PC-3 (cell line): ENCODE results near the gene IFIT3. TPM values are rescaled to one million over a fixed set of nuclear protein-coding genes. Genes with fewer than 3 reads are reported as not detected.

Experiments
- ATAC-seq: fragments of 200-7000 bp; cut with Tn5 transposase; 2 replicates; pipeline ENCODE4 v1.9.1; 2020; ENCODE audit warnings: mild to moderate bottlenecking, moderate library complexity
- BruUV-seq: library from RNA; stranded (reverse); fragments of 400-500 nt; replicated peaks from 2 replicates; lab custom pipeline; 2021; lab: Mats Ljungman, UMichigan
- CTCF ChIA-PET: fragments of 300-600 bp; sonication (Branson Sonifier 250); formaldehyde crosslinking; loops from one replicate; lab custom pipeline; 2022; ENCODE audit warnings: antibody characterized with exemption; lab: Charles Lee
- POLR2A ChIA-PET: fragments of 300-600 bp; sonication (Branson Sonifier 250); formaldehyde crosslinking; loops from one replicate; lab custom pipeline; 2022; ENCODE audit warnings: antibody characterized with exemption; ENCODE audit not compliant: unreplicated experiment; lab: Charles Lee
- DNase-seq: peaks from one replicate; pipeline ENCODE4 v3.0.0-alpha.2; 2015
- H2AFZ ChIP-seq: fragments of 300-600 bp; sonication (generic); 2 replicates; pipeline ENCODE4 v1.6.0; 2016; ENCODE audit warnings: antibody characterized with exemption, low read length
- H3F3A ChIP-seq: fragments of 300-600 bp; sonication (generic); one replicate; pipeline ENCODE4 v1.6.0; 2017; ENCODE audit warnings: antibody characterized with exemption, low read length, control low read depth, mild to moderate bottlenecking; ENCODE audit not compliant: unreplicated experiment
- H3K27ac ChIP-seq: fragments of 300-600 bp; sonication (generic); 2 replicates; pipeline ENCODE4 v1.5.1; 2016; ENCODE audit warnings: mild to moderate bottlenecking, low read length
- H3K27me3 ChIP-seq: fragments of 300-600 bp; sonication (generic); 2 replicates; pipeline ENCODE4 v1.6.1; 2016; ENCODE audit warnings: low read length, mixed read lengths
- H3K36me3 ChIP-seq: fragments of 300-600 bp; sonication (generic); 2 replicates; pipeline ENCODE4 v1.6.1; 2016; ENCODE audit warnings: low read depth, mixed run types, low read length, mixed read lengths
- H3K4me1 ChIP-seq: fragments of 300-600 bp; sonication (generic); 2 replicates; pipeline ENCODE4 v1.5.1; 2016; ENCODE audit warnings: low read length; ENCODE audit not compliant: insufficient read depth
- H3K4me2 ChIP-seq: fragments of 300-600 bp; sonication (generic); 2 replicates; pipeline ENCODE4 v1.6.0; 2016; ENCODE audit warnings: low read length
- H3K4me3 ChIP-seq: fragments of 300-600 bp; sonication (generic); 2 replicates; pipeline ENCODE4 v1.5.1; 2016; ENCODE audit warnings: mild to moderate bottlenecking, low read length, mixed read lengths
- H3K79me2 ChIP-seq: fragments of 300-600 bp; sonication (generic); 2 replicates; pipeline ENCODE4 v1.6.1; 2017; ENCODE audit warnings: low read length, mixed read lengths
- H3K9ac ChIP-seq: fragments of 300-600 bp; sonication (generic); 2 replicates; pipeline ENCODE4 v1.6.0; 2016; ENCODE audit warnings: mild to moderate bottlenecking, low read length
- H3K9me2 ChIP-seq: fragments of 300-600 bp; sonication (generic); replicated peaks from 2 replicates; pipeline ENCODE4 v1.6.1; 2016; ENCODE audit warnings: mixed run types, low read length, mixed read lengths
- H3K9me3 ChIP-seq: fragments of 300-600 bp; sonication (generic); 2 replicates; pipeline ENCODE4 v1.6.1; 2016; ENCODE audit warnings: low read length, mixed read lengths
- H4K20me1 ChIP-seq: fragments of 300-600 bp; sonication (generic); 2 replicates; pipeline ENCODE4 v1.6.1; 2016; ENCODE audit warnings: low read length, mixed read lengths
- CTCF ChIP-seq: fragments of 300-600 bp; sonication (generic); conservative IDR thresholded peaks from 2 replicates; pipeline ENCODE4 v1.5.1; 2017; ENCODE audit warnings: antibody characterized with exemption, low read depth, mild to moderate bottlenecking, low read length
- EZH2 ChIP-seq: fragments of 300-600 bp; sonication (generic); IDR thresholded peaks from one replicate; pipeline ENCODE4 v1.6.1; 2017; ENCODE audit warnings: antibody characterized with exemption, mild to moderate bottlenecking, low read length; ENCODE audit not compliant: unreplicated experiment
- EZH2phosphoT487 ChIP-seq: fragments of 300-600 bp; sonication (generic); IDR thresholded peaks from 2 replicates; pipeline ENCODE4 v1.6.1; 2018; ENCODE audit warnings: mild to moderate bottlenecking, antibody characterized with exemption, low read length, borderline replicate concordance
- intact Hi-C: fragments of 100-400 bp; cut with micrococcal nuclease; formaldehyde crosslinking; loops from 2 replicates; pipeline ENCODE4 v1.9.0; 2023
- total RNA-seq: library from RNA; depleted of rRNA; stranded (reverse); fragments of >200 nt; gene quantifications from 2 replicates; pipeline ENCODE4 v1.2.3, GENCODE V29; 2014

IFIT3 gene
- total RNA-seq, 1 experiment from 2014 or later, result 5.0 TPM

- no peaks in the 10 kb centered on the region for H3K9me3 ChIP-seq
- no peaks in the 10 kb centered on the region for H3K36me3 ChIP-seq
- no peak overlapping the region for H3K27ac ChIP-seq
- no peaks in the 10 kb centered on the region for H4K20me1 ChIP-seq
- CTCF ChIA-PET, result no interaction called here
- no peaks in the 10 kb centered on the region for H3K79me2 ChIP-seq
- H3K4me3 ChIP-seq, result no peak overlapping the region
- no TSS peak for BruUV-seq
- H3K4me1 ChIP-seq, result peaks cover 21% of the 10 kb centered on the region
- POLR2A ChIA-PET, result interaction anchor here (0.6 kb wide), 1 partner anchor 20 kb away, joined by 11 read pairs; no protein-coding TSS in a partner anchor
- no peak overlapping the region for H3K4me2 ChIP-seq
- H3K9me2 ChIP-seq, result no peaks in the 10 kb centered on the region
- DNase-seq (no peak), ATAC-seq (no peak)
- TF ChIP-seq EZH2phosphoT487, result no peak
- TF ChIP-seq EZH2, result no peak
- no peak for TF ChIP-seq CTCF
- H3F3A ChIP-seq, result no peaks in the 10 kb centered on the region
- H3K27me3 ChIP-seq, result no peaks in the 10 kb centered on the region
- intact Hi-C loops, result no loop called here
- H2AFZ ChIP-seq, result no peak overlapping the region
- no peak overlapping the region for H3K9ac ChIP-seq
These were observed 40.3 kb downstream of the IFIT3 start for GRCh38 chr10:89368129-89368528.

- Histone ChIP-seq H3K9me3 (no peaks in the 10 kb centered on the region), H3K4me2 (no peak overlapping the region), H4K20me1 (no peaks in the 10 kb centered on the region), H3F3A (no peaks in the 10 kb centered on the region), H3K4me3 (no peak overlapping the region), H2AFZ (peak overlapping the region; percentile 21; the same call in 1 of the 2 replicates), H3K27me3 (no peaks in the 10 kb centered on the region), H3K36me3 (no peaks in the 10 kb centered on the region), H3K9me2 (no peaks in the 10 kb centered on the region), H3K9ac (no peak overlapping the region), H3K27ac (peak overlapping the region; percentile 13; the same call in 1 of the 2 replicates), H3K4me1 (peaks cover 34% of the 10 kb centered on the region), H3K79me2 (no peaks in the 10 kb centered on the region)
- DNase-seq, result peak; percentile 59
- intact Hi-C loops, result loop anchor here (1.0 to 5.0 kb wide), 2 partner anchors 20 to 42 kb away; partner anchors contain the start of gene IFIT3
- TF ChIP-seq EZH2phosphoT487 (no peak), CTCF (peak; percentile 80), EZH2 (no peak)
- ATAC-seq, result peak; percentile 39
- POLR2A ChIA-PET, result no interaction called here
- CTCF ChIA-PET, result interaction anchor here (0.5 to 1.0 kb wide), 4 partner anchors 20 to 184 kb away, joined by 3 to 5 read pairs (median 4); partner anchors contain the start of gene LIPA
- no TSS peak for BruUV-seq
These were observed 41.6 kb downstream of the IFIT3 start for GRCh38 chr10:89369156-89370105.
